Glutamatergic neuron (in vitro differentiated cells): ENCODE measurements around the gene WDR91. TPM values are rescaled to one million over a fixed set of nuclear protein-coding genes. Genes with fewer than 3 reads are reported as not detected.

Source experiments
- DNase-seq: peaks from one replicate; pipeline ENCODE4 v3.0.0; 2022
- H3K27ac Mint-ChIP-seq: one replicate; pipeline ENCODE4 v1.8.0; 2020; ENCODE audit warnings: mild to moderate bottlenecking, mixed read lengths, inconsistent platforms; ENCODE audit not compliant: unreplicated experiment
- H3K27me3 Mint-ChIP-seq: one replicate; pipeline ENCODE4 v1.8.0; 2020; ENCODE audit warnings: mild to moderate bottlenecking, moderate library complexity, mixed read lengths, inconsistent platforms; ENCODE audit not compliant: unreplicated experiment
- H3K36me3 Mint-ChIP-seq: one replicate; pipeline ENCODE4 v1.8.0; 2020; ENCODE audit warnings: mild to moderate bottlenecking, mixed read lengths, inconsistent platforms; ENCODE audit not compliant: unreplicated experiment
- H3K4me1 Mint-ChIP-seq: one replicate; pipeline ENCODE4 v1.8.0; 2020; ENCODE audit warnings: mild to moderate bottlenecking, low read depth, mixed read lengths, inconsistent platforms; ENCODE audit not compliant: unreplicated experiment
- H3K4me3 Mint-ChIP-seq: one replicate; pipeline ENCODE4 v1.8.0; 2020; ENCODE audit warnings: mild to moderate bottlenecking, mixed read lengths, inconsistent platforms; ENCODE audit not compliant: unreplicated experiment
- H3K9me3 Mint-ChIP-seq: one replicate; pipeline ENCODE4 v1.8.0; 2020; ENCODE audit warnings: mild to moderate bottlenecking, moderate library complexity, mixed read lengths, inconsistent platforms; ENCODE audit not compliant: unreplicated experiment
- CTCF ChIP-seq: fragments of 200-600 bp; sonication (generic); IDR thresholded peaks from one replicate; pipeline ENCODE4 v1.5.0; 2021; ENCODE audit not compliant: partially characterized antibody, unreplicated experiment
- long read RNA-seq: library from polyadenylated mRNA; unstranded; transcript quantifications from one replicate; pipeline ENCODE4 v2.0.0, GENCODE V29; 2020; ENCODE audit not compliant: unreplicated experiment
- total RNA-seq: library from RNA; stranded (reverse); fragmentation: NEBNext Ultra II Directional; extraction: Animal tissue kit (Norgen Biotek cat#: 25700); gene quantifications from one replicate; pipeline ENCODE4 v1.2.1, GENCODE V29; 2021; ENCODE audit not compliant: unreplicated experiment

WDR91 gene
- 24.5 TPM for total RNA-seq
- long read RNA-seq, full-length matches to known transcripts = 4 of 6 reads
- long read RNA-seq, partial matches to known transcripts = 0 of 6 reads
- long read RNA-seq, other reads (novel, unspliced or antisense) = 2 of 6 reads

GRCh38 chr7:135211179-135211945 is at the start of gene WDR91:
Gene WDR91 (minus strand): TSS chr7:135211526. CDS start chr7:135211502, 24 bp downstream.
- Mint-ChIP-seq H3K27me3 (no peaks in the 10 kb centered on the region), H3K4me1 (peaks cover 6% of the 10 kb centered on the region), H3K27ac (peak within 1 kb of the TSS; percentile 94), H3K9me3 (no peaks in the 10 kb centered on the region), H3K4me3 (peak within 1 kb of the TSS; percentile 95), H3K36me3 (no peaks in the 10 kb centered on the region)
- TF ChIP-seq CTCF = no peak
- DNase-seq = peak; percentile 99

GRCh38 chr7:135260470-135260869 is 49.1 kb upstream of the WDR91 start:
- peaks cover 3% of the 10 kb centered on the region for H3K27me3 Mint-ChIP-seq
- H3K4me1 Mint-ChIP-seq = peaks cover 2% of the 10 kb centered on the region
- peaks cover 4% of the 10 kb centered on the region for H3K36me3 Mint-ChIP-seq
- no peak for TF ChIP-seq CTCF
- DNase-seq = no peak
- H3K9me3 Mint-ChIP-seq = no peaks in the 10 kb centered on the region
- H3K4me3 Mint-ChIP-seq = peak overlapping the region; percentile 58
- H3K27ac Mint-ChIP-seq = peak overlapping the region; percentile 62

GRCh38 chr7:135259702-135260101 is 48.4 kb upstream of the WDR91 start:
- Mint-ChIP-seq H3K36me3 (peaks cover 4% of the 10 kb centered on the region), H3K4me3 (no peak overlapping the region), H3K9me3 (no peaks in the 10 kb centered on the region), H3K27ac (no peak overlapping the region), H3K27me3 (peaks cover 3% of the 10 kb centered on the region), H3K4me1 (peaks cover 2% of the 10 kb centered on the region)
- no peak for TF ChIP-seq CTCF
- DNase-seq = no peak

GRCh38 chr7:135258585-135258984 is 47.3 kb upstream of the WDR91 start:
- Mint-ChIP-seq H3K4me1 (peaks cover 2% of the 10 kb centered on the region), H3K4me3 (no peak overlapping the region), H3K9me3 (no peaks in the 10 kb centered on the region), H3K36me3 (peaks cover 4% of the 10 kb centered on the region), H3K27ac (no peak overlapping the region), H3K27me3 (peaks cover 3% of the 10 kb centered on the region)
- TF ChIP-seq CTCF = no peak
- DNase-seq = no peak

- DNase-seq = no peak
- no peak for TF ChIP-seq CTCF
- no peak overlapping the region for H3K4me3 Mint-ChIP-seq
- H3K27ac Mint-ChIP-seq = no peak overlapping the region
- H3K9me3 Mint-ChIP-seq = no peaks in the 10 kb centered on the region
- peaks cover 2% of the 10 kb centered on the region for H3K4me1 Mint-ChIP-seq
- peaks cover 3% of the 10 kb centered on the region for H3K36me3 Mint-ChIP-seq
- H3K27me3 Mint-ChIP-seq = peaks cover 3% of the 10 kb centered on the region
These were observed 46.5 kb upstream of the WDR91 start for GRCh38 chr7:135257790-135258189.
